Renal cortex interstitium (tissue), 11 donors: ENCODE measurements around the gene GSPT1. TPM values are rescaled to one million over a fixed set of nuclear protein-coding genes. Genes with fewer than 3 reads are reported as not detected.

Experiments used
- DNase-seq, 11 donors: peaks; one replicate each; pipeline ENCODE4 v3.0.0-alpha.2; 2013; ENCODE audit warnings: low read depth in 9 of 11, low spot score in 4 of 11; ENCODE audit errors: extremely low read depth in 1 of 11
- polyA plus RNA-seq, 3 donors: library from polyadenylated mRNA; unstranded; fragments of 120-200 nt; gene quantifications; one replicate each; pipeline ENCODE4 v1.2.1, GENCODE V29; 2013; ENCODE audit not compliant: insufficient read length in 3 of 3

Gene GSPT1
- polyA plus RNA-seq, 3 donors, result 104 to 132 (median 114) TPM

DNA sequence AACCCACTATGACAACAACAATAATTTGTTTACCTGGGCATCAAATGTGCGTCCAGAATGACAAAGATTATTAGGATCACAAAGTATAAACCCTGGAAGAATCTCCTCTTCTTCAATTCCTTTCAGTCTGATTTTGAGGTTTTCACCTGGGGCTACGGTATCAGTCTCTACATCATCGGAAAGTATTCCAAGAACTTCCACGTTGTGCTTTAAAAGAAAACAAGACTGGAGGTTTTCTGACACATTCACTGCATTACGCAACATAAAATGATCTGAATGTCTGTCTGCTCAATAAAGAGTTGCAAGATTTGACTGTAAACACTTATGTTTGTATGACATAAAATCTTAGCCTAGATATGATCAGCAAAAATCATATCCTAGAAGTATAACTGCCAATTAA is 38.4 kb downstream of the GSPT1 start:
- DNase-seq, result no peak

DNA sequence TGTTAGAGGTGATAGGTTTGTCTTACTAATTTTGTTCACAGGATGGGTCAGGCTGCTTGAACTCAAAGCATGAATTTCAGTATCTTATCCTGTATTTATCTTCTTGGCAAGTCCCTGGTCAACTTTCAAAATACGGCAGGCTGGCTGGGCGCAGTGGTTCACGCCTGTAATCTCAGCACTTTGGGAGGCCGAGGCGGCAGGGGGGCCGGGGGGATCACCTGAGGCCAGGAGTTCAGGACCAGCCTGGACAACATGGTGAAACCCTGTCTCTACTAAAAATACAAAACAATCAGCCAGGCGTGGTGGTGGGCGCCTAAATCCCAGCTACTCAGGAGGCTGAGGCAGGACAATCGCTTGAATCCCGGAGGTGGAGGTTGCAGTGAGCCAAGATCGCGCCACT is 39.5 kb downstream of the GSPT1 start:
- DNase-seq, result no peak

DNA sequence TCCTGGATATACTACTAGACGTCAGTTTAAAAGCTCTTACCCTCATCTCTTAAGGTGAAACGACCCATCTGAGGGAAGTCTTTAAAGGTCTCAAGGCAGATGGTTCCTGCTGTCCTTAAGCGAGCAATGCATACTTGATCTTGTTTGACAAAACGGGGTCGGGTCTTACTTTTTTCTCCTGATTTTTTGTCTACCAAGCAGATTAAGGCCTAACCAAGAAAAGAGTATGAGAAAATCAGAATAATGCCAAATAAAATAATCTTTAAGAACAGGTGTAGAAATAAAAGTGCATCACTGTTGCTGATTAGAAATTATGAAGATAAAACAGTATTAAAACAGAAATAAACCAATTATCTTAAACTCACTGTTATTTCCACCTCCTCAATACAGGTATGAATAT is 40.0 kb downstream of the GSPT1 start:
- no peak for DNase-seq

DNA sequence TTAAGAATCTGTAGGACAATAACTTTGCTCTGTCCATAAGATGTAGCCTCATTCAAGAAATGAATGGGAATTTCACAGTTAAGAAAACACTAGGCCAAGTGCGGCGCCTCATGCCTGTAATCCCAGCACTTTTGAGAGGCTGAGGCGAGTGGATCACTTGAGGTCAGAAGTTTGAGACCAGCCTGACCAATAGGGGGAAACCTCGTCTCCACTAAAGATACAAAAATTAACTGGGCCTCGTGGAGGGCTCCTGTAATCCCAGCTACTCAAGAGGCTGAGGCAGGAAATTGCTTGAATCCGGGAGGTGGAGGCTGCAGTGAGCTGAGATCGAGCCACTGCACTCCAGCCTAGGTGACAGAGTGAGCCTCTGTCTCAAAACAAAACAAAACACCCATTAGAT is 44.6 kb downstream of the GSPT1 start:
- DNase-seq, result peak in 1 of 11 donors; percentile 2

DNA sequence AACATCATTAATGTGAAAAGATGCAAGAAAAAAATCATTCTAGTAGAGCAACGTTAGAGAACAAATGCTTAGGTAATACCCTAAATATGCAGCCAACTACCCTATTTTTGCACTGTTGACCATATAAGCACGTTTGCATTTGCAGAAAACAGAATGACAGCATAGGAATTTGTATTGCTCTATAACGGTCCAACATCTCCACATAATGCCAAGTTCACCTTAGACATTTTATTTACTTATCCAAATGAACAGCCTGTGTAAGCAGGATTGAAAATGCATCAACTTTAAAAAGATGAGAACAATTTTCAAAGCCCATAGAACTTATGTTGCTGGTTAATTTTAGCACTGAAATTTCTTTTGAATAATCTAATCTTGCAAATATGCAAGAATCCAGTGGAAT is 45.4 kb downstream of the GSPT1 start:
- no peak for DNase-seq

DNA sequence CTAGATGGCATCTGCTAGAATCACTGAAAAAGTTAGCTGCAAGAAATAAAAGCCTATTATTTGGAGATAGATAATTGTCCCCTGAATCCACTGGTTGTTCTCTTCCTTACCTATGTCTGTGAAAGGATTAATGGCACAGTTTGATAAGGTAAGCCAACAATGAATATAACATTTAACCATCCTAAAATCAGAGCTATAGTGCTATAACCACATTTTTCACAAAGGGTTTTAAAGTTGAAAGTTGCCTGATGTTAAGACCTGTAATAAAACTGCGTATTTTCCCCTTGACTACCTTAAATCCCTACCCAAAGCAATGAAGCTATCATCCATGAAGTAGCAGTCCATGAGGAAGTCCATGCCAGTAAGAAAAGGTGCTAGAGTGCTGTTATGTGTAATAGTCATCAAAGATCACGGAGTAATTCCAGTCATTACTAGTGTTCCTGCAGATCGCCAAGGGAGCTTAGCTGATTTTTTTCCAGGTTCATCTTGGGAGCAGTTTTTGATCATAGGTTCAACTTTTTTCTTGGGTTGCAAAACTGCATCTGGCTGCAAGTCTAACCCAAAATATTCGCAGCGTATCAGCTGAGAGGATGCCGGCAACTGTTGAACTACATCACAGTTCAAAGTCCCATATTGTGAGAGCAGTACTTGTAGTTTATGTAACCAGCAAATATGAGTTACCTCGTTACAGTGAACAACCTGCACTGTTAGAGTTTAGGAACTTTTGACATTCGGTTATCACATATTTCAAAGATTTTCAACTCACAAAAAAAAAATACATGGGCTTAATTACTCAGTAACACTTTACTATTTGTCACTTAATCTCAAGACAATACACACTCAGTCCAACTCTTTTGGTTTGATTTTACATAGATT is 46.2 kb downstream of the GSPT1 start:
- no peak for DNase-seq

DNA sequence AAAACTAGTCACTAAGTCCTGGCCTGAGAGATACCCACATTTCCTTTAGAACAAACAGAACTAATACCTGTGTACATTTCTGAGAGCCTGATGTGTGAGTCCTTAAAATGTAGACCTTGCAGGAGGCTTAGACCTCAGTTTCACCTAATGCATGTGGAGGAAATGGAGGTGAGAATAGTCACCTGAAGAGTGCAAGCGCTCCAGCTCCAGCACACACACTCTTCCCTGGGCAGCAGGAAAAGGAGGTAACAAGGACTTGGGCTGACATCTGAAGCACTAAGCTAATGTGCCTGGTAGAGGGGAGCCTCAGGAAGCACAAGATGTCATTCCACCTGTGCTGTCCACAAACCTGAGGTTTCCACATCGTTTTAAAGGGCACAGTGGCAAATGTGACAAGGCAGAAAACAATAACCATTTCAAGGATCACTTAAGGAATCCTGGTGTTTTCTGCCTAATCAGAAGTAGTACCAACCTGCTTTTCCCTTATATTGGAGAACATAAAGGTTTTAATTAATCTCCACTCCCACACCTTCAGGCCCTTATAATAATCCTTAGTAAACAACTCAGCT is 47.3 kb downstream of the GSPT1 start:
- no peak for DNase-seq

DNA sequence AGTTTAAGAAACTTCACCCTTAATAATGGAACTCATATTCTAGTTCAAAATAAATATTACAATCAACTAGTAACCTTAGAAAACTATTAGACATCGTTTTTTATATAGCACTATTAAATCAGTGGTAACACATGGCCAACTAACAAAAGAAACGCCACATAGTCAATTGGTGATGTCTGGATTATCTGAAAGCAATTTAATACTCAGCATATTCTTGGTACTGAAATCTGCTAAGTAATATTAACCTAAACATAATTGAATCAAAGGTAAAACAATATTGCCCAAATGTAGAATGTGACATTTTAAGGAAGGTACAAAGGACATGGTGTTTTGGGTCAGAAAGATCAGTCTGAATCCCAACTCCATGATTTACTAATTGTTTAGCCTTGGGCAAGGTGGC is 53.3 kb downstream of the GSPT1 start:
- no peak for DNase-seq

DNA sequence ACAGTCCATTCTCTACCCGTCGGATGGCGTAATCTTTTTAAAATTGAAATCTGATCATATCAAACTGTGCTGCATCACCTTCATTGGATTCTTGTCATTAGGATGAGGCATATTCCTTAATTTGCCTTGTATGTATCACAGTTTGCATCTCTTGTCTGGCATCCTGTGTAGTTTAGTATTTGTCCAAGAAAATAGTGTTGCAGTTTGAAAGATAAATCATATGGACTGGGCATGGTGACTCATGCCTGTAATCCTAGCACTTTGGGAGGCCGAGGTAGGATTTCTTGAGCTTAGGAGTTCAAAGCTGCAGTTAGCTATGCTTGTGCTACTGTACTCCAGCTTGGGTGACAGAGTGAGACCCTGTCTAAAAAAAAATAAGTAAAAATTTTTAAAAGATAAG is 58.6 kb downstream of the GSPT1 start:
- no peak for DNase-seq

DNA sequence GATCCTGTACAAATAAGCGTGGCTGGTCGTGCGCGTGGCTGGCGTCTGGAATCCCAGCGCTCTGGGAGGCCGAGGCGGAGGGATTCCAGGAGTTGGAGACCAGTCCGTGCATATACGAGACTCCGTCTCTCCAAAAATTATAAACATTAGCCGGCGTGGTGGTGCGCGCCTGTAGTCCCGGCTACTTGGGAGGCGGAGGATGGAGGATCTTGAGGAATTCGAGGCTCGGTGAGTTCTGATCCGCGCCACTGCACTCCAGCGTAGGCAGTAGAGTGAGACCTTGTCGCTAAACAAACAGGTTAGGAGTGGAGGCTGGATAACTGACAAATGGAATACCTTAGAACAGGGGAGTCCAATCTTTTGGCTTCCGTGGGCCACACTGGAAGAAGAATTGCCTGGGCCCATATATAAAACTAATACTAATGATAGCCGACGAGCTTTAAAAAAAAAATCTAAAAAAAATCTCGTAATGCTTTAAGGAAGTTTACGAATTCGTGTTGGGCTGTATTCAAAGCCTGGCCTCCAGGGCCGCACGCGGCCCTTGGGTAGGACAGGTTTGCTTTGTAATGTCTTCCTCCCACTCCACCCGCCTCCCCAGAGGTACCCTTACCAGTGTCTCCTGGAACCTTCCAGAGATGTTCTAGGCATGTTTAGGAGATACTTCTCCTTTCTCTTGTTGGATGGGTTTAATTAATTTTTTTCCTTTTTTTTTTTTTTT is 63.5 kb downstream of the GSPT1 start:
- DNase-seq, result peak in 3 of 11 donors; percentile 11 to 17 (median 12)

DNA sequence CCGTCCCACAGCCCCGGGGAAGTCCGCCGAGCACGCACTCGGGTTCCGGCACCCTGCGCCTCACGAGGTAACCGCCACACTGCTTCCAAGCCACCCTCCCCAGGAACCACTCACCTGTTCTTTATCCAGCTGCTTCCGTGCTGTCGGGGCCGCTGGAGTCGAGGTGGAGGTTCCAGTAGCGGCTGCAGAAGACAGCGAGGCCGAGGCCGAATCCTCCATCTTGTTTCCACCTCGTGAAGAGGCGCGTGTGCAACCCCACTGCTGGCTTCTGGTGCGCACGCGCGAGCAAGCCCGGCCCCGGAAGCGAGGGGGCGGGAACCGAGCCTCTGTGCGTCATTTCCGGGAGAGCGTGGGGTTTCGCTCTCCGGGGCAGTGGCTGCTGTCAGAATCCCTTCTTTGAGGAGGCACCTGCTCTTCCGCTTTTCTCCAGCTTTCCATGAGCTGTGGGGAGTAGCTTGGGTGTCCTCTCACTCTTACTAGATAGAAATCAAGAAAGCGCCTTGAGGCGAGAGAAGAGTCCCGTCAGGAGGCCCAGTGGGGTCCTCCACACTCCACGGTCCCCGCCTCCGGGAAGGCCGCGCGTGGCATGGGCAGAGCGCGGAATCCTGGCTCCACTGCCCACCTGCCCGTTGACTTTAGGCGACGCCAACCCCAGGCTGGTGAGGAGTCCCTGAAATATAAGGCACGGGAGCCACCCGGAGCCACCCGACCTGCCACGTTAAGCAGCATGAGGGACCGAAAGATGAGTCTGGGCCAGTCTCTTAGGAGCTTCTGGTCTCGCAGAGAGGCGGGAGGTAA is 64.3 kb downstream of the GSPT1 start, which contains the start of gene RSL1D1:
TSS of gene RSL1D1 (minus strand) at position 249 of the 798 bp plus-strand sequence. CDS start at position 219, 30 bp downstream.
- peak; percentile 83 to 95 (median 91) for DNase-seq

DNA sequence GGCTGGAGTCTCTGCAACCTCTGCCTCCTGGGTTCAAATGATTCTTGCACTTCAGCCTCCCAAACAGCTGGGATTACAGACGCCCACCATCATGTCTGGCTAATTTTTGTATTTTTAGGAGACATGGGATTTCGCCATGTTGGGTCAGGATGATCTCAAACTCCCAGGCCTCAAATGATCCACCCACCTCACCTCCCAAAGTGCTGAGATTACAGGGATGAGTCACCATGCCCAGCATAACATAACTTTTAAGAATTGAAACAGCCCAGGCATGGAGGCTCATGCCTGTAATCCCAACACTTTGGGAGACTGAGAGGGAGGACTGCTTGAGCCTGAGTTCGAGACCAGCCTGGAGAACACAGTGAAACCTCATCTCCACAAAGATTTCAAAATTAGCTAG is 66.9 kb downstream of the GSPT1 start:
- no peak for DNase-seq

DNA sequence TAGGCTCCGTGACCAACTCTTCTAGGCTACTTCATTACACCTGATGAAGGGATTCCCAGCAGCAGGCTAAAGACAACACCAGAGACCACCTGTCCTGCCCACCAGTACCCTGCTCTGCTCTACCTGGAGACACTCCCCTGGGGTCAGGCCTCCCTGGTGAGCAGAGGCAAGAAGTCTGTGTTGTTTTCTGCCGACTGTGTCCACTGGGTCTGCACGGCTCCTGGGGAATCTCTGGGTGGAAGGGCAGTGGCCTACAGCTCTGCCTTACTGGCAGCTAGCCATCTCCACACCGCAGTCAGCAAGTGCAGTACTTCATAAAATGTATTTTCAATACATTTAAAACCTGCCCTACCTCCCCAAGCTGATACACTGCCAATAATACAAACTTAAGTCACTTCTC is 71.3 kb downstream of the GSPT1 start:
- DNase-seq, result no peak

DNA sequence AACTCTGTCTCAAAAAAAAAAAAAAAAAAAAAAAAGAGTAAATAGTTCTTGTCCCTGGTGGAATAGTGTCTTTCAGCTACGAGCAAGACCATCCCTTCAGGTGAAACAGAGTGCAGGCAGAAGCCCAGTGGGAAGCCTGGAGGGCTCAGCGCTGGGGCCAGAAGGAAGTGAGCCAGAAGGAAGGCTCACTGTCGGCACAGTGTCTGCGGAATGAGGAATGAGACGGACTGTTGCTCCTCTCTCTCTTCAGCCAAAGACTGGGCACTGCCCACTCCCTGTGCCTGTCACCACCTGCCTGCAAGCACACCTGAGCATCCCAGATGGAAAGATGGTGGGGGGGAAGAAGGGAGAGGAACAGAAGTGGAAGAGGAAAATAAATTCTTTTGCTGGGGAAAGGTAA is 71.9 kb downstream of the GSPT1 start:
- no peak for DNase-seq

DNA sequence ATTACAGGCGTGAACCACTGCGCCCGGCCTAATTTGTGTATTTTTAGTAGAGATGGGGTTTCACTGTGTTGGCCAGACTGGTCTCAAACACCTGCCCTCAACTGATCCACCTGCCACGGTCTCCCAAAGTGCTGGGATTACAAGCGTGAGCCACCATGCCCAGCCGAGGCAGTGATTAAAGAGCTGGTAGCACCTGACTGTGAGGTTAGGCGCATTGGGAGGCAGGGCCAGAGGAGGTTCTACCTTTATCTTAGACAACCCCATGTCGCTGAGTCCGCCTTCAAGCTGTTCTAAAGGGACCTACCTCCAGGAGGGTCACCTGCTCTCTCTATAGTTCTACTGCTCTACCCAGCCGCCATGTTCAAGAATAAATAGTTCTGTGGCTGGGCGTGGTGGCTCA is 72.5 kb downstream of the GSPT1 start:
- DNase-seq, result no peak

DNA sequence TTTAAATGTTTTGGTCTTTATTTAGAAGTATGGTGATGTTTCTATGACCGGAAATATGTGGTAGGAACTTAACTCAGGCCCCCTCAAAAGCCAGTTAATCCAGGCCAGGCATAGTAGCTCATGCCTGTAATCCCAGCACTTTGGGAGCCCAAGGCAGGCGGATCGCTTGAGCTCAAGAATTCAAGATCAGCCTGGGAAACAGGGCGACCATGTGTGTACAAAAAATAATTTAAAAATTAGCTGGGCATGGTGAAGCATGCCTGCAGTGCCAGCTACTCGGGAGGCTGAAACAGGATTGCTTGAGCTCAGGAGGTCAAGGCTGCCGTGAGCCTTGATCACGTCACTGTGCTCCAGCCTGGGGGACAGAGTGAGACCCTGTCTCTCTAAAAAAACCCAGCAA is 74.7 kb downstream of the GSPT1 start:
- no peak for DNase-seq

DNA sequence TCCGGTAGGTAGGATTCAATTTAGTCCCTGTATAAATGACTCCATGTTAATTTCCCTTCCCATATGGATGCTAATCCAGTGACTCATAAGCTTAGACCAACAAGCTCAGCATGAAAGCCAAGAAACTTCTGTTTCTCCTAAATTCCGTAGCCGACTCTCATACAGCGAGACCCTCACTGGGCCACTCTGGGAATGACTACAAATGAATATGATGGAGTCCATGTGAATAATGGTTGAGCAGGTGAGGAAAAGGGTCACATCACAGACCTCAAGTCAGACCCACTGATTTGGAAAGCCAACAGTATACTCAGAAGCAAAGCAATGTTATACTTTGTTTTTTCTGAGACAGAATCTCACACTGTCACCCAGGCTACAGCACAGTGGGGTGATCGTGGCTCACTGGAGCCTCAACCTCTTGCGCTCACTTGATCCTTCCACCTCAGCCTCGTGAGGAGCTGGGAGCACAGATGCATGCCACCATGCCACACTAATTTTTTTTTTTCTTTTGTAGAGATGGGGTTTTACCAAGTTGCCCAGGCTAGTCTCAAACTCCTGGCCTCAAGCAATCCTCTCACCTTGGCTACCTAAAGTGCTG is 79.0 kb downstream of the GSPT1 start:
- no peak for DNase-seq

DNA sequence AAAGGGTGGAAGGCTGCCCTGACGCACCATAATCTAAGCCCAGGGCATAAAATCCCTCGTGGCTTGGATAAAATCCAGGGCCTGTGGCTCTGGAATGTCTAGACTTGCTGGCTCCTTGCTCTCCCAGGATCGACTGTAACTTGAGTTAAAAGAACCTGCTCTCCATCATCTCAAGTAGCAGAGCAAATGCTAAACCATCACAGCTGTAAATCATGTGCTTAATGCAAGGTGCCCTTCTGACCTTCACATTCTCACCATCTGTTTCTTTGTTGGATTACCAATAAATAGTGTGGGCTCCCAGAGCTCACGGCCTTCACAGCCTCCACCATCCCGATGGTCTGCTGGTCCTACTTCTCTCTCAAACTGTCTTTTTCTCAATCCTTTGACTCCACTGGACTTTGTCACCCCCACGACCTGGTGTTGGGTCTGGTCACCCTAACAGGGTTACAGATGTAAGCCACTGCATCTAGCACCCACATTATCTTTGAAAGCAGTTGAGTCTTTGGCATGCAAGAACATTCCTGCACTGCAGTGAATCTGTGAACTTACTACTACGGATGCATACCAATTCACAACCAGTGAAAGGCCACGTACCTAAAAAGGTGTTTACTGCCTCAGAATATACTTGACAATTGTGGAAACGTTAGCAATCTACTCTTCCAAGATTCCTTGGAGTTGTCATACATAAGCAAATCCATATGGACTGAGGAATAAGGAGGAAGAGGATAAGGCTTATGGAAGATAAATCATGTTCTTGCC is 79.7 kb downstream of the GSPT1 start:
- no peak for DNase-seq
